Fibroblast of lung (primary cell): Measurements from ENCODE around the gene TIAM1.

Experiments
- CTCF ChIP-seq, 2 donors: IDR thresholded peaks in 1 of 2; conservative IDR thresholded peaks in 1 of 2; 1 replicate in 1 of 2; 2 replicates in 1 of 2; pipeline ENCODE4 v1.5.1; 2011 to 2012; ENCODE audit warnings: low read length in 2 of 2, control low read depth in 1 of 2, inconsistent platforms in 1 of 2, low read depth in 1 of 2, mild to moderate bottlenecking in 1 of 2
- EZH2 ChIP-seq: IDR thresholded peaks from 2 replicates; pipeline ENCODE4 v1.5.1; 2012; ENCODE audit warnings: low read length, control low read depth, mild to moderate bottlenecking; ENCODE audit errors: missing control alignments

GRCh38 chr21:31196724-31197123 is 147.3 kb downstream of the TIAM1 start:
- no peak for TF ChIP-seq CTCF (conservative IDR thresholded peaks at IDR 0.05 in 1 of 2, IDR thresholded peaks at IDR 0.05 in 1 of 2; ENCODE audit: low read depth in 1 of 2, low read length in 2 of 2)
- TF ChIP-seq EZH2: no peak
